BJ (cell line): ENCODE measurements around the gene SUGP2. TPM values are rescaled to one million over a fixed set of nuclear protein-coding genes. Genes with fewer than 3 reads are reported as not detected.

ENCODE experiments used
- CTCF ChIA-PET: fragments of 350-600 bp; formaldehyde crosslinking; extraction: SDS; loops from one replicate; lab custom pipeline; 2021; ENCODE audit warnings: antibody characterized with exemption, inconsistent platforms; lab: Yijun Ruan, JAX
- POLR2A ChIA-PET: fragments of 300-600 bp; sonication (Branson Sonifier 250); formaldehyde crosslinking; extraction: SDS; loops from one replicate; lab custom pipeline; 2021; ENCODE audit warnings: antibody characterized with exemption; lab: Charles Lee
- DNase-seq: peaks from one replicate; pipeline ENCODE4 v3.0.0-alpha.2; 2011; ENCODE audit warnings: low read depth
- H3K27me3 ChIP-seq: 2 replicates; pipeline ENCODE4 v1.6.0; 2011; ENCODE audit warnings: low read length; ENCODE audit not compliant: control insufficient read depth, insufficient read depth
- H3K36me3 ChIP-seq: 2 replicates; pipeline ENCODE4 v1.5.1; 2011; ENCODE audit warnings: low read length; ENCODE audit not compliant: control insufficient read depth, insufficient read depth
- H3K4me3 ChIP-seq: 2 replicates; pipeline ENCODE4 v1.5.1; 2011; ENCODE audit warnings: low read depth, mild to moderate bottlenecking, control low read depth, low read length
- polyA plus RNA-seq: library from polyadenylated mRNA; depleted of rRNA; stranded (reverse); fragments of >200 nt; gene quantifications from 2 replicates; pipeline ENCODE4 v1.2.3, GENCODE V29; 2011
- TF ChIP-seq, protein P1 (sequence below): IDR thresholded peaks from 2 replicates; pipeline ENCODE4 v1.5.1; 2011; ENCODE audit warnings: low read depth, mild to moderate bottlenecking, control low read depth, inconsistent platforms, low read length, moderate library complexity; ENCODE audit not compliant: insufficient read depth

The SUGP2 gene
- polyA plus RNA-seq, 1 experiment: 37.4 TPM

DNA sequence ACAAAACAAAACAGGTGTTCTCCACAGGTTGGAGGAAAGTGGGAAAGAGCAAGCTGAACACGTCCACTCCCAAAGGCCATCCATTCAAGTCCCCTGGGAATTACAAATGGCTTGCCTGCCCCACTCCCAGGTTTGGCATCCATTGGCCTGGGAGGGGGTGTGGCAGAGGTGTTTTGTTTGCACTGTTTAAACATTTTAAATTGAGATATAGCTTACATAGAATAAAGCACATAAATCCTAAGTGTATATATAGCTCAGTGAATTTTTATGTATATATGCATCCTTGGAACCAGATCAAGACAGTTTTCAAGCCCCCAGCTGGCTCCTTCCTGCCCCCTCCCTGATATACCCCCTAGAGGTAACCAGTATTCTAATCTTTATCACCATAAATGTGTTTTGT lies 43.2 kb upstream of the SUGP2 start:
- CTCF ChIA-PET: no interaction called here
- TF ChIP-seq, protein P1, sequence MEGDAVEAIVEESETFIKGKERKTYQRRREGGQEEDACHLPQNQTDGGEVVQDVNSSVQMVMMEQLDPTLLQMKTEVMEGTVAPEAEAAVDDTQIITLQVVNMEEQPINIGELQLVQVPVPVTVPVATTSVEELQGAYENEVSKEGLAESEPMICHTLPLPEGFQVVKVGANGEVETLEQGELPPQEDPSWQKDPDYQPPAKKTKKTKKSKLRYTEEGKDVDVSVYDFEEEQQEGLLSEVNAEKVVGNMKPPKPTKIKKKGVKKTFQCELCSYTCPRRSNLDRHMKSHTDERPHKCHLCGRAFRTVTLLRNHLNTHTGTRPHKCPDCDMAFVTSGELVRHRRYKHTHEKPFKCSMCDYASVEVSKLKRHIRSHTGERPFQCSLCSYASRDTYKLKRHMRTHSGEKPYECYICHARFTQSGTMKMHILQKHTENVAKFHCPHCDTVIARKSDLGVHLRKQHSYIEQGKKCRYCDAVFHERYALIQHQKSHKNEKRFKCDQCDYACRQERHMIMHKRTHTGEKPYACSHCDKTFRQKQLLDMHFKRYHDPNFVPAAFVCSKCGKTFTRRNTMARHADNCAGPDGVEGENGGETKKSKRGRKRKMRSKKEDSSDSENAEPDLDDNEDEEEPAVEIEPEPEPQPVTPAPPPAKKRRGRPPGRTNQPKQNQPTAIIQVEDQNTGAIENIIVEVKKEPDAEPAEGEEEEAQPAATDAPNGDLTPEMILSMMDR: no peak
- H3K27me3 ChIP-seq: no peaks in the 10 kb centered on the region
- no peak for DNase-seq
- H3K4me3 ChIP-seq: no peak overlapping the region
- H3K36me3 ChIP-seq: peaks cover 3% of the 10 kb centered on the region
- POLR2A ChIA-PET: no interaction called here

DNA sequence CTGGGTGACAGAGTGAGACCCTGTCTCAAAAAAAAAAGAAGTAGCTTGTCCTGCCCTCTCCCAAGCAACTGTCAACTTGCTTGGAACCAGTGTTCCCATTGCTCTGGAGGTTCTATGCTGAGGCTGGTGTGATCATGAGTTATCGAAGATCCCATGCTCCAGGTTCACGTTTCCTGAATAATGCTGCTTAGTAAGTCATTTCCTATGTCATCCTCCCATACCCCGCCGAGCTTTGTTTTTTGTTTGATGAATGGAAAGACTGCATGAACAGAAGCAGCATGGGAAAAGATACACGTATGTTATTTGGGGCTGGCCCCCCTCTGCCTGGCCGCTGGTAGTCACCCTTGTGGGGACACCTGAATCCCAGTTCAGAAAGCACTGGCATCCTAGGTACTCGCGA lies 41.8 kb upstream of the SUGP2 start:
- H3K27me3 ChIP-seq: no peaks in the 10 kb centered on the region
- ChIA-PET CTCF (no interaction called here), POLR2A (no interaction called here)
- no peak overlapping the region for H3K4me3 ChIP-seq
- no peak for DNase-seq
- peaks cover 3% of the 10 kb centered on the region for H3K36me3 ChIP-seq
- TF ChIP-seq, protein P1: no peak

DNA sequence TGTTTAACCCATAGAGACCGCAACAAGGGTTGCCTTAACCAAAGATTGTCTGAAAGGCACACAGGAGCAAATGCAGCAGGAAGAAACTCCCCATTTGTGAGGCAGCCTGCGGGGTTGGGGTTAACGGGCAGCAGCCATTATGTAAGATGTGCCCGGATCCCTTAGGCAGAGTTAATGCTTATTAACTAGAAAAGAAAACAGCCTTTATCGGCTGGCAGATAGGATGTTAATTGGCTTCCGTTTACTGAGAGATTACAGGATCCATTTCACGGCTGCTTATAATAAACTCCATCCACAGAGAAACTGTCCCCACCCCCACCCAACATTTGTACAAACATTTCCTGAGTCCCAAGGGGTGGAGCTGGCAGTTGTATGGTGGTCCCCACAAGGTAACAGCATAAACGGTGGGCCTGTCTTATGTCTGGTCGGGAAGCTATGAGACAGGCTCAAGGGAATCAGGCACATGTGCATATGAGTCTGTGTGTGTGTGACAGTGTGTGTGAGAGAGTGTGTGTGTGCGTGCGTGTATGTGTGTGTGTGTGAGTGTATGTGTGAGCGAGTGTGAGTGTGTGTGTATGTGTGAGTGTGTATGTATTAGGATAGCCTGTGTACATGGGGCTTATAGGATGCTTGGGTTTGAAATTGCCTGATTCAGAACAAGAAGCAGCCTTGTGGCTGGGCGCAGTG lies 41.0 kb upstream of the SUGP2 start:
- TF ChIP-seq, protein P1: no peak
- DNase-seq: no peak
- ChIA-PET CTCF (interaction anchor here (1.5 kb wide), 1 partner anchor 22 kb away, joined by 3 read pairs; no protein-coding TSS in a partner anchor), POLR2A (no interaction called here)
- Histone ChIP-seq H3K36me3 (peaks cover 3% of the 10 kb centered on the region), H3K27me3 (no peaks in the 10 kb centered on the region), H3K4me3 (no peak overlapping the region)

DNA sequence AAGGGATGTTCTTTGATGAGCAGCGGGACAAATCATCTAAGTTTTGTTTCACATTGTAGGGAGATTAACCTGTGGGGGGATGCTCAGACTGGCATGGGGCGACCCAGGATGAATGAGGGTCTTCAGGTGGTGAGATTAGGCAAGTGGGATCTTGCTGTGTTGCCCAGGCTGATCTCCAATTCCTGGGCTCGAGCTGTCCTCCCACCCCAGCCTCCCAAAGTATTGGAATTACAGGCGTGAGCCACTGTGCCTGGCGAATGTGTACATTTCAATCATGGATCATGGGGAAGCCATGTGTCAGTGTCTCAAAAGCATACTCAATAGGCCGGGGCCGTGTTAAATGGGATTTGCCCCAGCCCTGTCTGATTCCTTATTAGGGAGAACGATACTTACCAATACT lies 38.6 kb upstream of the SUGP2 start:
- H3K36me3 ChIP-seq: peaks cover 3% of the 10 kb centered on the region
- ChIA-PET CTCF (no interaction called here), POLR2A (interaction anchor here (0.6 kb wide), 1 partner anchor 23 kb away, joined by 7 read pairs; no protein-coding TSS in a partner anchor)
- no peaks in the 10 kb centered on the region for H3K27me3 ChIP-seq
- TF ChIP-seq, protein P1: no peak
- no peak overlapping the region for H3K4me3 ChIP-seq
- no peak for DNase-seq

DNA sequence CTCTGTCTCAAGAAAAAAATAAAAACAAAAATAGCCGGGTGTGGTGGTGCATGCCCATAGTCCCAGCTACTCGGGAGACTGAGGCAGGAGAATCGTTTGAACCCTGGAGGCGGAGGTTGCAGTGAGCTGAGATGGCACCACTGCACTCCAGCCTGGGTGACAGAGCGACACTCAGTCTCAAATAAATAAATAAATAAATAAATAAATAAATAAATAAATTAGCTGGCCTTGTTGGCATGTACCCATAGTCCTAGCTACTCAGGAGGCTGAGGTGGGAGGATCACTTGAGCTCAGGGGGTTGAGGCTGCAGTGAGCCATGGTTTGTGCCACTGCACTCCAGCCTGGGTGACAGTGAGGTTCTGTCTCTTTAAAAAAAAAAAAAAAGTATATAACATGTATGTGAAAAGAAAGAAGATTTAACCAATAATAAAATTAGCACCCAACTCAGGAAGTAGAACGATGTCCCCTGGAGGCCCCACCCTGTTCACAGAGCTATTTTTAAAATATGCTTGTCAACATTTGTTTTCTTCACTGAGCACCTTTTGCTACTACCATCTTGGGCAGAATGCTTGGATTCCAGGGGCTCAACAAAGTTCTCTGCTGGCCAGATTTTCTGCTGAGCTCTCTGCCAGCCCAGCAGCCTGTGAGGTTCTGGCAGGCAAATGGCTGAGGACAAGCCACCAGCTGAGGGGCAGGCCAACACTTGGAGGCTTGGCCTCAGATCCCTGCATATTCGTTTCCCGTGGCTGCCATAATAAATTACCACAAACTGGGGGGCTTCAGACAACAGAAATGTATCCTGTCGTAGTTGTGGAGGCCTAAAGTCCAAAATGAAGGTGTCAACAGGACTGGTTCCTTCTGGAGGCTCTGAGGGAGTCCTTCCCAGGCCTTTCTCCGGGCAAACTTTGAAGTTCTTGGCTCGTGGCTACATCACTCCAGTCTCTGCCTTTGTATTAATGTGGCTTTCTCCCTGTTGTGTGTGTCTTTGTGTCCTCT lies 35.6 kb upstream of the SUGP2 start:
- CTCF ChIA-PET: interaction anchor here (0.7 to 2.0 kb wide), 3 partner anchors 14 to 274 kb away, joined by 3 to 6 read pairs (median 3); no protein-coding TSS in a partner anchor
- Histone ChIP-seq H3K36me3 (no peaks in the 10 kb centered on the region; the same call in 1 of the 2 replicates), H3K4me3 (no peak overlapping the region), H3K27me3 (no peaks in the 10 kb centered on the region)
- TF ChIP-seq, protein P1: no peak
- DNase-seq: no peak
- POLR2A ChIA-PET: no interaction called here
